GM12878 (cell line): ENCODE measurements around the gene KIF6. TPM values are rescaled to one million over a fixed set of nuclear protein-coding genes. Genes with fewer than 3 reads are reported as not detected.

Experiments
- ATAC-seq: fragments of 200-7000 bp; cut with Tn5 transposase; 3 replicates; pipeline ENCODE4 v1.9.1; 2020; ENCODE audit warnings: mild to moderate bottlenecking, moderate library complexity
- BruUV-seq: library from RNA; stranded (reverse); fragments of 400-500 nt; replicated peaks from 2 replicates; lab custom pipeline; 2021; lab: Mats Ljungman, UMichigan
- CTCF ChIA-PET: fragments of 300-600 bp; sonication (Branson Sonifier 250); formaldehyde crosslinking; extraction: SDS; loops from one replicate; lab custom pipeline; 2021; ENCODE audit warnings: inconsistent platforms; lab: Yijun Ruan, JAX
- POLR2A ChIA-PET: fragments of 350-600 bp; formaldehyde crosslinking; extraction: SDS; loops from one replicate; lab custom pipeline; 2021; ENCODE audit warnings: inconsistent platforms; lab: Charles Lee
- RAD21 ChIA-PET: fragments of 300-600 bp; sonication (Branson Sonifier 250); formaldehyde crosslinking; loops from one replicate; lab custom pipeline; 2023; ENCODE audit warnings: antibody characterized with exemption; ENCODE audit not compliant: unreplicated experiment; lab: Charles Lee
- SMC1A ChIA-PET: fragments of 300-600 bp; sonication (Branson Sonifier 250); formaldehyde crosslinking; loops from one replicate; lab custom pipeline; 2023; ENCODE audit not compliant: unreplicated experiment, uncharacterized antibody; lab: Charles Lee
- DNase-seq: peaks from one replicate; pipeline ENCODE4 v3.0.0-alpha.2; 2011; ENCODE audit warnings: low read depth, low spot score
- FAIRE-seq: peaks from 3 replicates; lab custom pipeline; 2011; peaks lifted over from hg19 to GRCh38; lab: Jason Lieb, UNC
- H2AFZ ChIP-seq: 2 replicates; pipeline ENCODE4 v1.6.0; 2011; ENCODE audit warnings: low read depth, low read length, control low read depth; ENCODE audit not compliant: control insufficient read depth
- H3K27ac ChIP-seq: 2 replicates; pipeline ENCODE4 v1.5.1; 2011; ENCODE audit warnings: control low read depth; ENCODE audit not compliant: control insufficient read depth, insufficient read depth
- H3K27me3 ChIP-seq, 2 experiments: replicated peaks in 1 of 2; 2 replicates each; pipeline versions ENCODE4 v1.6.0 to v1.6.1; 2011; ENCODE audit warnings: low read length in 1 of 2; ENCODE audit not compliant: control insufficient read depth in 2 of 2, insufficient read depth in 2 of 2
- H3K36me3 ChIP-seq, 2 experiments: 2 replicates each; pipeline ENCODE4 v1.5.1; 2011; ENCODE audit warnings: low read length in 1 of 2; ENCODE audit not compliant: control insufficient read depth in 2 of 2, insufficient read depth in 2 of 2
- H3K4me1 ChIP-seq: 2 replicates; pipeline ENCODE4 v1.6.1; 2011; ENCODE audit warnings: mild to moderate bottlenecking, low read length, moderate library complexity, mixed read lengths; ENCODE audit not compliant: control insufficient read depth, insufficient read depth
- H3K4me2 ChIP-seq: 2 replicates; pipeline ENCODE4 v1.6.0; 2011; ENCODE audit warnings: control low read depth; ENCODE audit not compliant: control insufficient read depth, insufficient read depth
- H3K4me3 ChIP-seq: fragments of 200-600 bp; sonication (generic); 2 replicates; pipeline ENCODE4 v1.5.1; 2016
- H3K79me2 ChIP-seq: 2 replicates; pipeline ENCODE4 v1.6.0; 2011; ENCODE audit warnings: low read length; ENCODE audit not compliant: control insufficient read depth, insufficient read depth
- H3K9ac ChIP-seq: 2 replicates; pipeline ENCODE4 v1.8.0; 2011; ENCODE audit warnings: low read length, control low read depth, mixed read lengths; ENCODE audit not compliant: control insufficient read depth, insufficient read depth
- H3K9me3 ChIP-seq: replicated peaks from 3 replicates; pipeline ENCODE4 v1.5.1; 2011; ENCODE audit warnings: mild to moderate bottlenecking, low read length; ENCODE audit not compliant: control insufficient read depth, insufficient read depth
- H4K20me1 ChIP-seq: 2 replicates; pipeline ENCODE4 v1.6.0; 2011; ENCODE audit not compliant: control insufficient read depth, insufficient read depth
- EP300 ChIP-seq, 2 experiments: fragments of 150-350 bp in 1 of 2; IDR thresholded peaks; 2 replicates each; pipeline ENCODE4 v1.6.1; 2011 to 2012; ENCODE audit warnings: low read depth in 2 of 2, low read length in 2 of 2, borderline replicate concordance in 1 of 2, improper control_type of control experiment in 1 of 2, inconsistent platforms in 1 of 2; ENCODE audit not compliant: control insufficient read depth in 1 of 2
- JUNB ChIP-seq: IDR thresholded peaks from 2 replicates; pipeline ENCODE4 v1.6.1; 2016; ENCODE audit warnings: antibody characterized with exemption, mild to moderate bottlenecking
- MEF2A ChIP-seq: IDR thresholded peaks from 2 replicates; pipeline ENCODE4 v1.6.1; 2011; ENCODE audit warnings: low read depth, mild to moderate bottlenecking, low read length, moderate library complexity; ENCODE audit not compliant: insufficient read depth
- MTA2 ChIP-seq: fragments of 450-650 bp; IDR thresholded peaks from 2 replicates; pipeline ENCODE4 v1.6.1; 2016; ENCODE audit warnings: low read depth, mild to moderate bottlenecking, moderate library complexity
- PAX8 ChIP-seq: fragments of 450-650 bp; IDR thresholded peaks from 2 replicates; pipeline ENCODE4 v1.6.1; 2017; ENCODE audit warnings: mild to moderate bottlenecking, moderate library complexity
- POU2F2 ChIP-seq: IDR thresholded peaks from 3 replicates; pipeline ENCODE4 v1.6.1; 2011; ENCODE audit warnings: low read depth, mild to moderate bottlenecking, low read length, borderline replicate concordance
- RB1 ChIP-seq: fragments of 450-650 bp; formaldehyde crosslinking; IDR thresholded peaks from 2 replicates; pipeline ENCODE4 v1.6.1; 2017; ENCODE audit warnings: mild to moderate bottlenecking, borderline replicate concordance
- RELA ChIP-seq: fragments of 450-650 bp; IDR thresholded peaks from 2 replicates; pipeline ENCODE4 v1.8.0; 2014; ENCODE audit warnings: borderline replicate concordance; ENCODE audit not compliant: partially characterized antibody
- SREBF1 ChIP-seq: IDR thresholded peaks from 2 replicates; pipeline ENCODE4 v1.6.1; 2012; ENCODE audit warnings: mild to moderate bottlenecking, low read length
- STAT3 ChIP-seq: IDR thresholded peaks from 2 replicates; pipeline ENCODE4 v1.6.1; 2011; ENCODE audit warnings: low read depth, low read length, improper control_type of control experiment
- ZNF274 ChIP-seq: IDR thresholded peaks from one replicate; pipeline ENCODE4 v1.8.0; 2011; ENCODE audit not compliant: insufficient read length, insufficient read depth
- in situ Hi-C: fragments of 300-500 bp; cut with MboI; formaldehyde crosslinking; loops from 9 replicates; pipeline ENCODE4 v1.14.3; 2018; ENCODE audit warnings: mixed read lengths
- intact Hi-C: fragments of 100-400 bp; cut with micrococcal nuclease; formaldehyde crosslinking; loops from one replicate; pipeline ENCODE4 v1.14.2; 2022; ENCODE audit not compliant: unreplicated experiment
- polyA plus RNA-seq, 11 experiments: library from polyadenylated mRNA; depleted of rRNA in 4 of 11; unstranded in 6 of 11; stranded (reverse) in 5 of 11; fragments of >200 nt; fragmentation: Nextera tagmentation in 4 of 11; fragmentation: Illumina TruSeq in 1 of 11; extraction: Ambion mirVana in 4 of 11; extraction: Trizol in 1 of 11; gene quantifications; 1 replicate in 1 of 11; 2 replicates in 10 of 11; pipeline versions ENCODE4 v1.2.1 to v1.2.3, GENCODE V29; 2011 to 2016; ENCODE audit warnings: inconsistent platforms in 2 of 11, missing spikeins in 2 of 11, low read depth in 1 of 11
- total RNA-seq, 4 experiments: library from RNA; depleted of rRNA in 3 of 4; stranded (reverse); fragments of >200 nt in 3 of 4; fragmentation: Illumina TruSeq in 1 of 4; extraction: Trizol in 1 of 4; gene quantifications; 2 replicates each; pipeline versions ENCODE4 v1.2.1 to v1.2.3, GENCODE V29; 2013 to 2021
- TF ChIP-seq, protein P1 (sequence below): fragments of 450-650 bp; IDR thresholded peaks from 2 replicates; pipeline ENCODE4 v1.6.1; 2018; ENCODE audit warnings: borderline replicate concordance, mild to moderate bottlenecking; ENCODE audit not compliant: partially characterized antibody
- TF ChIP-seq, protein P2 (sequence below): IDR thresholded peaks from 2 replicates; pipeline ENCODE4 v1.6.1; 2011; ENCODE audit warnings: borderline replicate concordance, low read depth, mild to moderate bottlenecking, moderate library complexity, low read length; ENCODE audit not compliant: insufficient read depth, poor library complexity, severe bottlenecking
- TF ChIP-seq, protein P3 (sequence below): fragments of 450-650 bp; IDR thresholded peaks from 2 replicates; pipeline ENCODE4 v1.6.1; 2017; ENCODE audit warnings: mild to moderate bottlenecking
- TF ChIP-seq, protein P4 (sequence below): fragments of 150-350 bp; IDR thresholded peaks from 2 replicates; pipeline ENCODE4 v1.6.1; 2014; ENCODE audit warnings: mild to moderate bottlenecking, low read depth, low read length

The KIF6 gene
- total and polyA plus RNA-seq, 10 of the 15 experiments (the other 5 are each of a cell fraction or from before 2014, with no cell fraction given), result 0.09 to 1.0 (median 0.28) TPM

DNA sequence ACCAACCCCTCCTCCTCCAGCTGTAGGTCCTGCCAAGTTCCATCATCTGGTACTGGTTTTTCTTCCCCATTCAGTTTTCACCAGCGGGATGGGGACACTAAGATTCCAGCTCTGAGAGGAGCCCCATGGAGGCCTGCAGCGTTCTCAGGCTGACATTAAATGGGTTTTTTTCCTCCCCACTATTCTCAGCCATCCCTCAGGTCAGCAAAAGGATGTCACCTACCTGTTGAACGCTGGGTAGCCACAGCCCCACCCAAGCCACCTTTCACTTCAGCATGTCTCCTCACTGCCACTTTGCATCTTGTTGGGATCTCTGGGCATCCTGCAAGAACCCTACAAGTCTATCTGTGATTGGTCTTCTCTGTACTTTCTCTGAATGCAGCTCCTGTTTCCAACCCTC lies 417.7 kb downstream of the KIF6 start (continued):
- TF ChIP-seq, protein P1, sequence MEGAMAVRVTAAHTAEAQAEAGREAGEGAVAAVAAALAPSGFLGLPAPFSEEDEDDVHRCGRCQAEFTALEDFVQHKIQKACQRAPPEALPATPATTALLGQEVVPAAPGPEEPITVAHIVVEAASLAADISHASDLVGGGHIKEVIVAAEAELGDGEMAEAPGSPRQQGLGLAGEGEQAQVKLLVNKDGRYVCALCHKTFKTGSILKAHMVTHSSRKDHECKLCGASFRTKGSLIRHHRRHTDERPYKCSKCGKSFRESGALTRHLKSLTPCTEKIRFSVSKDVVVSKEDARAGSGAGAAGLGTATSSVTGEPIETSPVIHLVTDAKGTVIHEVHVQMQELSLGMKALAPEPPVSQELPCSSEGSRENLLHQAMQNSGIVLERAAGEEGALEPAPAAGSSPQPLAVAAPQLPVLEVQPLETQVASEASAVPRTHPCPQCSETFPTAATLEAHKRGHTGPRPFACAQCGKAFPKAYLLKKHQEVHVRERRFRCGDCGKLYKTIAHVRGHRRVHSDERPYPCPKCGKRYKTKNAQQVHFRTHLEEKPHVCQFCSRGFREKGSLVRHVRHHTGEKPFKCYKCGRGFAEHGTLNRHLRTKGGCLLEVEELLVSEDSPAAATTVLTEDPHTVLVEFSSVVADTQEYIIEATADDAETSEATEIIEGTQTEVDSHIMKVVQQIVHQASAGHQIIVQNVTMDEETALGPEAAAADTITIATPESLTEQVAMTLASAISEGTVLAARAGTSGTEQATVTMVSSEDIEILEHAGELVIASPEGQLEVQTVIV, result no peak
- TF ChIP-seq, protein P2, sequence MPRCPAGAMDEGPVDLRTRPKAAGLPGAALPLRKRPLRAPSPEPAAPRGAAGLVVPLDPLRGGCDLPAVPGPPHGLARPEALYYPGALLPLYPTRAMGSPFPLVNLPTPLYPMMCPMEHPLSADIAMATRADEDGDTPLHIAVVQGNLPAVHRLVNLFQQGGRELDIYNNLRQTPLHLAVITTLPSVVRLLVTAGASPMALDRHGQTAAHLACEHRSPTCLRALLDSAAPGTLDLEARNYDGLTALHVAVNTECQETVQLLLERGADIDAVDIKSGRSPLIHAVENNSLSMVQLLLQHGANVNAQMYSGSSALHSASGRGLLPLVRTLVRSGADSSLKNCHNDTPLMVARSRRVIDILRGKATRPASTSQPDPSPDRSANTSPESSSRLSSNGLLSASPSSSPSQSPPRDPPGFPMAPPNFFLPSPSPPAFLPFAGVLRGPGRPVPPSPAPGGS, result no peak
- TF ChIP-seq STAT3, result no peak

DNA sequence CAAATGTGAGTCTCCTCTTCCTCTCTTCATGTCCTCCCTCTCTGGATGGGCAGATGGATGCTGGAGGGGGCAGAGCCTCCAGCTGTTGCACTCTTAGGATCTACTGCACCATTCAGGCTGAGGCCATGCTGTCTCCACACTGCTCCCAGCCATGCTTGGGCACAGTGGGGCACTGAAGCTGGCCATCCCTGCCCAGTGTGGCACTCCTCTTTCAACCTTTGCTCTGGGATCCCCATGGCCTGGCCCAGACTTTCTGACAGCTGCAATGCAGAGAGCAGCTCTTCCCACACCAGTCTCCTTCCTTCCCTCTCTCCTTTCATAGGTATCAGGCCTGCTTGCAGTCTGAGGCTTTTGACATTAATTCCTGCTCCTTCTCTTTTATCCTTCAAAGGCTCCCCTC lies 420.3 kb downstream of the KIF6 start:
- BruUV-seq, result no TSS peak
- POLR2A ChIA-PET, result no interaction called here
- intact Hi-C loops, result loop anchor here (5.0 kb wide), 2 partner anchors 308 to 433 kb away; no protein-coding TSS in a partner anchor

More for the DNA sequence above, 420.3 kb downstream of the KIF6 start:
- FAIRE-seq (no peak), DNase-seq (no peak), ATAC-seq (no peak)
- H3K4me3 ChIP-seq, result no peak overlapping the region
- H3K9me3 ChIP-seq, result no peaks in the 10 kb centered on the region
- 0 out of 2 replicates have a peak, but pooled peaks cover 2% of the 10 kb centered on the region for H3K4me1 ChIP-seq
- H3K27me3 ChIP-seq, result no peaks in the 10 kb centered on the region; a peak in 1 of 4 replicates
- no peaks in the 10 kb centered on the region for H3K79me2 ChIP-seq
- in situ Hi-C loops, result loop anchor here (5.0 kb wide), 3 partner anchors 138 to 433 kb away; no protein-coding TSS in a partner anchor
- no peak overlapping the region for H3K4me2 ChIP-seq
- no peak overlapping the region for H3K27ac ChIP-seq
- H3K9ac ChIP-seq, result no peak overlapping the region
- no peaks in the 10 kb centered on the region for H4K20me1 ChIP-seq
- CTCF ChIA-PET, result interaction anchor here (0.9 to 7.5 kb wide), 10 partner anchors 57 to 432 kb away, joined by 3 to 167 read pairs (median 4); partner anchors contain the start of gene SAYSD1
- no peak overlapping the region for H2AFZ ChIP-seq
- RAD21 ChIA-PET, result interaction anchor here (1.2 to 2.4 kb wide), 4 partner anchors 138 to 595 kb away, joined by 3 to 12 read pairs (median 5); no protein-coding TSS in a partner anchor
- SMC1A ChIA-PET, result interaction anchor here (1.3 to 7.4 kb wide), 4 partner anchors 123 to 308 kb away, joined by 3 to 83 read pairs (median 5); no protein-coding TSS in a partner anchor
- TF ChIP-seq PAX8 (no peak), EP300 (IDR thresholded peaks at IDR 0.05; ENCODE audit: borderline replicate concordance in 1 of 2, control insufficient read depth in 1 of 2, low read depth in 2 of 2, low read length in 2 of 2) (no peak), ZNF274 (no peak), JUNB (no peak), MTA2 (no peak), POU2F2 (no peak), SREBF1 (no peak), RB1 (no peak), MEF2A (no peak), RELA (no peak)
- TF ChIP-seq, protein P3, sequence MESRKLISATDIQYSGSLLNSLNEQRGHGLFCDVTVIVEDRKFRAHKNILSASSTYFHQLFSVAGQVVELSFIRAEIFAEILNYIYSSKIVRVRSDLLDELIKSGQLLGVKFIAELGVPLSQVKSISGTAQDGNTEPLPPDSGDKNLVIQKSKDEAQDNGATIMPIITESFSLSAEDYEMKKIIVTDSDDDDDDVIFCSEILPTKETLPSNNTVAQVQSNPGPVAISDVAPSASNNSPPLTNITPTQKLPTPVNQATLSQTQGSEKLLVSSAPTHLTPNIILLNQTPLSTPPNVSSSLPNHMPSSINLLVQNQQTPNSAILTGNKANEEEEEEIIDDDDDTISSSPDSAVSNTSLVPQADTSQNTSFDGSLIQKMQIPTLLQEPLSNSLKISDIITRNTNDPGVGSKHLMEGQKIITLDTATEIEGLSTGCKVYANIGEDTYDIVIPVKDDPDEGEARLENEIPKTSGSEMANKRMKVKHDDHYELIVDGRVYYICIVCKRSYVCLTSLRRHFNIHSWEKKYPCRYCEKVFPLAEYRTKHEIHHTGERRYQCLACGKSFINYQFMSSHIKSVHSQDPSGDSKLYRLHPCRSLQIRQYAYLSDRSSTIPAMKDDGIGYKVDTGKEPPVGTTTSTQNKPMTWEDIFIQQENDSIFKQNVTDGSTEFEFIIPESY, result no peak
- TF ChIP-seq, protein P4, sequence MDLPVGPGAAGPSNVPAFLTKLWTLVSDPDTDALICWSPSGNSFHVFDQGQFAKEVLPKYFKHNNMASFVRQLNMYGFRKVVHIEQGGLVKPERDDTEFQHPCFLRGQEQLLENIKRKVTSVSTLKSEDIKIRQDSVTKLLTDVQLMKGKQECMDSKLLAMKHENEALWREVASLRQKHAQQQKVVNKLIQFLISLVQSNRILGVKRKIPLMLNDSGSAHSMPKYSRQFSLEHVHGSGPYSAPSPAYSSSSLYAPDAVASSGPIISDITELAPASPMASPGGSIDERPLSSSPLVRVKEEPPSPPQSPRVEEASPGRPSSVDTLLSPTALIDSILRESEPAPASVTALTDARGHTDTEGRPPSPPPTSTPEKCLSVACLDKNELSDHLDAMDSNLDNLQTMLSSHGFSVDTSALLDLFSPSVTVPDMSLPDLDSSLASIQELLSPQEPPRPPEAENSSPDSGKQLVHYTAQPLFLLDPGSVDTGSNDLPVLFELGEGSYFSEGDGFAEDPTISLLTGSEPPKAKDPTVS, result no peak
- no peaks in the 10 kb centered on the region for H3K36me3 ChIP-seq
